Lower leg skin (tissue), 3 donors: ENCODE measurements around the gene HTD2.

ENCODE experiments used
- CTCF ChIP-seq, 3 donors: fragments of 450-650 bp; IDR thresholded peaks; one replicate each; pipeline ENCODE4 v1.5.1; 2016; ENCODE audit warnings: antibody characterized with exemption in 3 of 3, mild to moderate bottlenecking in 3 of 3, moderate library complexity in 2 of 3
- POLR2A ChIP-seq, 2 donors: fragments of 450-650 bp; IDR thresholded peaks; one replicate each; pipeline ENCODE4 v1.6.1; 2016 to 2017; ENCODE audit warnings: antibody characterized with exemption in 2 of 2, mild to moderate bottlenecking in 1 of 2, moderate library complexity in 1 of 2

DNA sequence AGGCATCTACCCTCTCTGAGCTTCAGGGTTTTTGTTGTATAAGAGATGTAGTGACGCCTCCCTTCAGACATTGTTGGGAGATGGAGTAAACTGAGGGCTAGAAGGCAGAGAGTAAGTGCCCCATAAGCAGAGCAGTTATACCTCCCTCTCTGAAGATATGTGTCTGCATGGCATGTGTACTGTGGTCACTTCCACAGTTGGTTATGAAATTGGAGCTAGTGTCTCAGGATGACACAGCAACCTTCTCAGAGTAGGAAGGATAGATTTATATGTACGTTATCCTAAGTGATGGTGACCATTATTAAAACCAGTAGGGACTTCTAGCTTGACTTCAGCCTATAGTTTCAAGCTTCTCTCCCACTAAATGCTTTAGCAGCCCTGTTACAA is 44.3 kb downstream of the HTD2 start:
- TF ChIP-seq CTCF (IDR thresholded peaks at IDR 0.05) (no peak), POLR2A (IDR thresholded peaks at IDR 0.05) (no peak)
